Hematopoietic multipotent progenitor cell treated with erythropoietin and hydrocortisone succinate and interleukin-3 and kit ligand, for 6 days (in vitro differentiated cells): ENCODE data around the gene TRPM2.
"Not testable (repeated sequence)": the region's sequence is repeated elsewhere in the genome, so short reads cannot be mapped to it uniquely, and the experiment has no call there.

ENCODE experiments used
- DNase-seq: peaks from one replicate; pipeline ENCODE4 v3.0.0-alpha.2; 2015

Gene TRPM2

GRCh38 chr21:44356160-44356559, 2.7 kb downstream of the TRPM2 start:
- DNase-seq: no peak

- no peak for DNase-seq
These were observed 3.2 kb downstream of the TRPM2 start for GRCh38 chr21:44356636-44357035.

- DNase-seq: no peak
These were observed 3.8 kb downstream of the TRPM2 start for GRCh38 chr21:44357064-44357837.

- DNase-seq: no peak
These were observed 6.0 kb downstream of the TRPM2 start for GRCh38 chr21:44359396-44359795.

GRCh38 chr21:44360159-44360558, 6.7 kb downstream of the TRPM2 start:
- DNase-seq: peak; percentile 66

- DNase-seq: not testable (repeated sequence)
These were observed 8.5 kb downstream of the TRPM2 start for GRCh38 chr21:44361903-44362302.

- DNase-seq: no peak
These were observed 9.9 kb downstream of the TRPM2 start for GRCh38 chr21:44363278-44363677.

- no peak for DNase-seq
These were observed 11.0 kb downstream of the TRPM2 start for GRCh38 chr21:44364151-44365053.

GRCh38 chr21:44365251-44365966, 12.0 kb downstream of the TRPM2 start:
- no peak for DNase-seq

GRCh38 chr21:44365967-44366585, 12.7 kb downstream of the TRPM2 start:
- no peak for DNase-seq

- no peak for DNase-seq
These were observed 13.3 kb downstream of the TRPM2 start for GRCh38 chr21:44366586-44367211.

- no peak for DNase-seq
These were observed 15.5 kb downstream of the TRPM2 start for GRCh38 chr21:44368711-44369446.

GRCh38 chr21:44370027-44370735, 16.8 kb downstream of the TRPM2 start:
- DNase-seq: no peak

GRCh38 chr21:44370786-44371410, 17.5 kb downstream of the TRPM2 start:
- DNase-seq: no peak

GRCh38 chr21:44371596-44371995, 18.2 kb downstream of the TRPM2 start:
- no peak for DNase-seq

- no peak for DNase-seq
These were observed 19.2 kb downstream of the TRPM2 start for GRCh38 chr21:44372616-44373015.

- DNase-seq: no peak
These were observed 21.3 kb downstream of the TRPM2 start for GRCh38 chr21:44374601-44375280.

- peak; percentile 72 for DNase-seq
These were observed 21.8 kb downstream of the TRPM2 start for GRCh38 chr21:44375281-44375651.

- no peak for DNase-seq
These were observed 22.4 kb downstream of the TRPM2 start for GRCh38 chr21:44375761-44376241.

- DNase-seq: no peak
These were observed 23.2 kb downstream of the TRPM2 start for GRCh38 chr21:44376606-44377005.
